Neuron (in vitro differentiated cells): Measurements from ENCODE around the gene ITGA2.
"Not testable (repeated sequence)": the region's sequence is repeated elsewhere in the genome, so short reads cannot be mapped to it uniquely, and the experiment has no call there.

Experiments
- H2AFZ ChIP-seq: one replicate; pipeline ENCODE4 v1.6.1; 2013; ENCODE audit warnings: low read depth, mild to moderate bottlenecking, inconsistent platforms, low read length, moderate library complexity
- H3K27me3 ChIP-seq: one replicate; pipeline ENCODE4 v1.6.1; 2013; ENCODE audit warnings: low read length; ENCODE audit not compliant: insufficient read depth
- H3K36me3 ChIP-seq: one replicate; pipeline ENCODE4 v1.6.1; 2013; ENCODE audit warnings: low read length; ENCODE audit not compliant: insufficient read depth
- H3K4me1 ChIP-seq: one replicate; pipeline ENCODE4 v1.6.1; 2013; ENCODE audit warnings: low read length; ENCODE audit not compliant: insufficient read depth
- H3K4me3 ChIP-seq: 2 replicates; pipeline ENCODE4 v1.5.1; 2013; ENCODE audit warnings: mild to moderate bottlenecking, low read length, moderate library complexity
- H3K9me3 ChIP-seq: one replicate; pipeline ENCODE4 v1.6.1; 2013; ENCODE audit warnings: low read length

The ITGA2 gene

DNA sequence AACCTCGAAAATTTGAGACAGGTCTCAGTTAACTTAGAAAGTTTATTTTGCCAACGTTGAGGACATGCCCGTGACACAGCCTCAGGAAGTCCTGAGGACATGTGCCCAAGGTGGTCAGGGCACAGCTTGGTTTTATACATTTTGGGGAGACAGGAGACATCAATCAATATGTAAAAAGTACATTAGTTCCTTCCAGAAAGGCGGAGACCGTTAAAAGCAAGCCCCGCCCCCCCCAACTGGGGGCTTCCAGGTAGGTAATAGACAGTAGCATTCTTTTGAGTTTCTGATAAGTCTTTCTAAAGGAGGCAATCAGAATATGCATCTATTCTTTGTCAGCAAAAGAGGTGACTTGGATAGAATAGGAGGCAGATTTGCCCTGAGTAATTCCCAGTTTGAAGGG lies 121.0 kb downstream of the ITGA2 start:
- Histone ChIP-seq H3K9me3 (no peaks in the 10 kb centered on the region), H3K36me3 (peaks cover 2% of the 10 kb centered on the region), H3K4me3 (peak overlapping the region; percentile 84), H3K4me1 (peaks cover 6% of the 10 kb centered on the region), H2AFZ (peak overlapping the region; percentile 95), H3K27me3 (no peaks in the 10 kb centered on the region)

DNA sequence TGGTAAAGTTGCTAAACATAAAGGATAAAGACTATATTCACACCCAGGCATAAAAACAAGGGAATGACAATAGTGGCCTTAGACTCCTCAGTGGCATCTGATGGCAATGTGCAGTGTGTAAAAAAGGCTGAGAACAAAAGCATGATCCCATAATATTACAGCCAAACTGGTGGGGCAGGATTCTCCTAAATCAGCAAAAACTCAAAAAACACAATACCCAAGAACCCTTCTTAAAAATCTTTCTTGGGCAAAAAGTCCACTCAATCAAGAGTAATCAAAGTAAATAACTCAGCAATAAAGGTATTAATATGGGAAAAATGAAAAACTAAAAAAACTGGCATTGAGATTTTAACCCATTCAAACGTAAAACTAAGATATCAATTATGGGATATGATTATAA lies 122.0 kb downstream of the ITGA2 start:
- peaks cover 6% of the 10 kb centered on the region for H3K4me1 ChIP-seq
- no peaks in the 10 kb centered on the region for H3K9me3 ChIP-seq
- H2AFZ ChIP-seq, result no peak overlapping the region
- H3K27me3 ChIP-seq, result no peaks in the 10 kb centered on the region
- no peaks in the 10 kb centered on the region for H3K36me3 ChIP-seq
- no peak overlapping the region for H3K4me3 ChIP-seq

DNA sequence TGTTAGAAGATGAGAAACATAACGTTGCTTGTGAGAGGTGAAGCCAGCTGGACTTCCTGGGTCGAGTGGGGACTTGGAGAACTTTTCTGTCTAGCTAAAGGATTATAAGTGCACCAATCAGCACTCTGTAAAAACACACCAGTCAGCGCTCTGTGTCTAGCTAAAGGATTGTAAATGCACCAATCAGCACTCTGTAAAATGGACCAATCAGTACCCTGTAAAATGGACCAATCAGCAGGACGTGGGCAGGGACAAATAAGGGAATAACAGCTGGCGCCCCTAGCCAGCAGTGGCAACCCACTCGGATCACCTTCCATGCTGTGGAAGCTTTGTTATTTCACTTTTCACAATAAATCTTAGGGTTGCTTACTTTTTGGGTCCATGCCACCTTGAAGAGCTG lies 123.2 kb downstream of the ITGA2 start:
- not testable (repeated sequence) for H3K4me1 ChIP-seq, H2AFZ ChIP-seq, H3K4me3 ChIP-seq, H3K36me3 ChIP-seq, H3K9me3 ChIP-seq, H3K27me3 ChIP-seq

DNA sequence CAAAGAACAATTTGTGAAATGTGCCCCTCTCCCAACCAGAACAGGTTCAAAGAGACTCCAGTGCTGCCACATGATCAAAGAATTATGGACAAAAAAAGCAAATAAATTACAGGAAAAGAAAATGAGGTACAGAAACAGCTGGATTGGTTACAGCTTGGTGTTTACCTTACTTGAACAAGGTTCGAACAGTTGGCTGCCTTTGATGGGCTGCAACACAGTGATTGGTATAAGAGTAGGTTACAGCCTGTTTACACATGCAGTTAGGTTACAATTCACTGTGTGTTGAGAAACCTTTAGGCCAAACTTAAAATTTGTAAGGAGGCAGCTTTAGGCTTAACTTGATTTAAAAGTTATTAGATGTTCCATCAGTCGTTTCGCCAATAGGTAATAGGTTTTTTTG lies 123.8 kb downstream of the ITGA2 start:
- H3K4me1 ChIP-seq, result peaks cover 6% of the 10 kb centered on the region
- no peaks in the 10 kb centered on the region for H3K36me3 ChIP-seq
- no peaks in the 10 kb centered on the region for H3K9me3 ChIP-seq
- no peaks in the 10 kb centered on the region for H3K27me3 ChIP-seq
- no peak overlapping the region for H3K4me3 ChIP-seq
- H2AFZ ChIP-seq, result no peak overlapping the region

DNA sequence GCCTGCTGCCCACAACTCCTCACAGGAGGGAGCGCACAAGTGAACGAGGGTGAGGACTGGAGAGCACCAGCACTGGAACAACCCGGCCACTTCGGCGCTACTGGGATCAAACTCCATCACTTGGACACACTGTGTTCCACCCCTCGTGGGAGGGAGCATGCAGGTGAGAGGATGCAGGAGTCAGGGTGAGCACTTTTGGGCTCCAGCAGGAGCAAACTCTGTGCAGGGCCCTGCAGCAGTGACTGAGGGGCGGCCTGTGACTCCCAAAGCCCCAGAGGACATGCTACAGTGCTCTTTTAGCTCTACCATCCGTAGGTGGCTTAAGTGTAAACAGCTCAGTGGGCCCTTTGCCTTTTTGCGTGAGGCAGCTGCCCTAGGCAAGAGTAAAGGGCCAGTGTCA lies 124.8 kb downstream of the ITGA2 start:
- Histone ChIP-seq H3K4me3 (no peak overlapping the region), H3K9me3 (no peaks in the 10 kb centered on the region), H2AFZ (no peak overlapping the region), H3K4me1 (no peaks in the 10 kb centered on the region), H3K36me3 (no peaks in the 10 kb centered on the region), H3K27me3 (no peaks in the 10 kb centered on the region)

DNA sequence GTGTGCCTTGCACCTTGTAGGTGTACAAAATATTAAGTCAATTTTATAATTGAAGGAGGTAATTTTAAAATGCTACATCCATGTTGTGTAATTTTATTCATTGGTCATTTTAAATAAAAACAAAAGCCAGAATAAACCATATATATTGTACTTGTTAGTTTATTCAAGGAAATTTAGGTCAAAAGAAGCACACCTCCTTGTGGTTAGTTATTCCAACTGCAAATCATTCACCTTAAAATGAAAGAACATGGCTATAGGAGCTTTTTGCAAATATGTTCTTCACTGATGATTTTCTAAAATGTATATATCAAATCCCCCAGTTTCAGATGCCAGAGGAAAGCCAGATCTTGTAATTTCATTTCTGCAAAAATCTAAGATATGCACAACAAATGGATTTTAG lies 125.8 kb downstream of the ITGA2 start:
- Histone ChIP-seq H3K36me3 (no peaks in the 10 kb centered on the region), H3K9me3 (no peaks in the 10 kb centered on the region), H3K4me3 (no peak overlapping the region), H3K27me3 (no peaks in the 10 kb centered on the region), H2AFZ (no peak overlapping the region), H3K4me1 (no peaks in the 10 kb centered on the region)

DNA sequence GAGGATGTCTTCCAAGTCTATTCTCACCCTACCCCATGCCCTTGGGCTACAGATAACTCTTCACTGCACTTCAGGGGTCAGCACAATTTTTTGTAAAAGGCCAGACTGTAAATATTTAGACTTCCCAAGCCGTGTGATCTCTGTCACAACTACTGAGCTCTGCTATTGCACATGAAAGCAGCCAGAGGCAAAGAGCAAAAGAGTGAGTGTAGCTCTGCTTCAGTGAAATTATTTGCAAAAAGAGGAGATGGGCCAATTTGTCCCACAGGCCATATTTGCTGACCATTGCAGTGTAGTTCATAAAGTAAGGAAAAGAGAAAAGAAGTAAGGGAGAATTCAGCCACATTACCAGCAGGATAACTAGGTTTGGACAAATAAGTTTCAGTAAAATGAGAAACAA lies 127.4 kb downstream of the ITGA2 start:
- H3K36me3 ChIP-seq, result no peaks in the 10 kb centered on the region
- no peaks in the 10 kb centered on the region for H3K4me1 ChIP-seq
- no peak overlapping the region for H3K4me3 ChIP-seq
- no peaks in the 10 kb centered on the region for H3K9me3 ChIP-seq
- H3K27me3 ChIP-seq, result no peaks in the 10 kb centered on the region
- H2AFZ ChIP-seq, result no peak overlapping the region

DNA sequence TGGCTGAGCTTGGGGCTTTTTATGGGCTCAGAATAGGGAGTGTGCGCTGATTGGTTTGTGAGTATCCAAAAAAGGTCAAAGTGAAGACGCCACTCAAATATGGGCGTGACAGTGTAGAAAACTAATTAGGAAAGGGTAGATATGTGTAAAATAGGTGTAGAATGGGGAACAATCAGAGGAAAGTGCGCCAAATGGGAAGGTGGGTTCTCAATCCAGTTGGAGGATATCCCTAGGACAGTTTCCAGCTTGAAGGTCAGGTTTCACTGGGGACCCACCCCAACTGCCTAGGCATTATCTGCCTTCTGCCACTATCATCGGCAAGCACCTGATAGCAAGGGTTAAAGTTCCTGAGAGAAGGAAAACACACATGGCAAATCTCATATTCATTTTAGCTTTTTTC lies 129.7 kb downstream of the ITGA2 start:
- no peaks in the 10 kb centered on the region for H3K9me3 ChIP-seq
- H3K27me3 ChIP-seq, result no peaks in the 10 kb centered on the region
- H2AFZ ChIP-seq, result no peak overlapping the region
- no peaks in the 10 kb centered on the region for H3K36me3 ChIP-seq
- no peaks in the 10 kb centered on the region for H3K4me1 ChIP-seq
- no peak overlapping the region for H3K4me3 ChIP-seq

DNA sequence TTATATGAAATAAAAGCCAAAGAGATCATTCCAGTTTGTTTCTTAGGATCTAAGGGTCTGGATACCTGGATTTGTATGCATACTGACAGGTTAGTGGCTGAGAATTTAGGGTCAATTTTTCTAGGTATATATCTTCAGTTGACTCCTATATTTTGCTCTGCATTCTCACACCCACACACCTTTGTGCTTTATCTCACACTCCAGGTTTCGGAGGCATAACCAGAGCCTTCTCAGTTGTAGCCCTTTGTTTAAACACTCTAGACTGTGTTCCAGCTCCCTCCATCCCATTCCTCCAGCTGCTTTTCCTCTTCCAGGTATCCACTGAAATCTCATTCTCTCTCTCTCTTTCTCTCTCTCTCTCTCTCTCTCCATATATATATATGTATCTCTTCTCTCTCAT lies 131.0 kb downstream of the ITGA2 start:
- Histone ChIP-seq H3K36me3 (no peaks in the 10 kb centered on the region), H3K4me3 (no peak overlapping the region), H3K4me1 (no peaks in the 10 kb centered on the region), H2AFZ (no peak overlapping the region), H3K9me3 (no peaks in the 10 kb centered on the region), H3K27me3 (no peaks in the 10 kb centered on the region)

DNA sequence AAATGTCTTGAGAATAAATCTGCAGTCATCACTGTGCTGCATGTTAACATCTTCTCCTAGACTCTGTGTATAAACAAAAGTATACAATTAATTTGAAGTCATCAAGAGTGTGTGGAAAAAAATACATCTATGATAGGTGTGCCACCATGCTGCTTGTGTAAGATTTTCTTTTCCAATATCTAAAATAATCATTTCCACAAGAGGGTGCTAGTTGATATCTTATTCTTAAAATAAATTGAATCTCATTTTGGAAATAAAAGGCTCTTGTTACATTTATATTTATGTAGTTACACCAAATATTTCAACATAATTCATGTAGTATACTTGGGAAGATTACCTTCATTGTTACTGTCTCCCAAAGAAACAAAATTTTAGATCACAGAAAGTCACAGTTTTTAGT lies 134.6 kb downstream of the ITGA2 start:
- H2AFZ ChIP-seq, result no peak overlapping the region
- H3K4me1 ChIP-seq, result no peaks in the 10 kb centered on the region
- no peak overlapping the region for H3K4me3 ChIP-seq
- no peaks in the 10 kb centered on the region for H3K36me3 ChIP-seq
- no peaks in the 10 kb centered on the region for H3K9me3 ChIP-seq
- H3K27me3 ChIP-seq, result no peaks in the 10 kb centered on the region

DNA sequence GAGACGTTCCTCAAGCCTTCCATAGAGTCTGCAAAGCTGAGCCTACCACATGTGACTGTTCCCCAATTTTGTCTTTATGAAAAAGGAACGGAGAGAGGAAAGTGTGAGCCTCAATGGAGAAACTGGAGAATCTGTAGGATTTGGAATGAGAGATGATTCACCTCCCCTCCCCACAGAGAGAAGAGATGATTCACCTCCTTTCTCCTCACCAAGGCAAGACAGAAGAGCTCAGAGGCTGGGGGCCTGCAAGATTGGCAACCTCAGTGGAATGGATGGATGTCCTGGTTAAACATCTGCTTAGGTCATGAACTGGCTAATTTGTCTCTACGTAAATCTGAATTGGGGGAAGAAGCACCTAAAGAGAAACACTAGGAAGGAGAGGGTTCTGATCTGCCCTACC lies 137.4 kb downstream of the ITGA2 start:
- no peak overlapping the region for H2AFZ ChIP-seq
- H3K27me3 ChIP-seq, result no peaks in the 10 kb centered on the region
- H3K4me3 ChIP-seq, result no peak overlapping the region
- H3K4me1 ChIP-seq, result no peaks in the 10 kb centered on the region
- H3K9me3 ChIP-seq, result no peaks in the 10 kb centered on the region
- H3K36me3 ChIP-seq, result no peaks in the 10 kb centered on the region

DNA sequence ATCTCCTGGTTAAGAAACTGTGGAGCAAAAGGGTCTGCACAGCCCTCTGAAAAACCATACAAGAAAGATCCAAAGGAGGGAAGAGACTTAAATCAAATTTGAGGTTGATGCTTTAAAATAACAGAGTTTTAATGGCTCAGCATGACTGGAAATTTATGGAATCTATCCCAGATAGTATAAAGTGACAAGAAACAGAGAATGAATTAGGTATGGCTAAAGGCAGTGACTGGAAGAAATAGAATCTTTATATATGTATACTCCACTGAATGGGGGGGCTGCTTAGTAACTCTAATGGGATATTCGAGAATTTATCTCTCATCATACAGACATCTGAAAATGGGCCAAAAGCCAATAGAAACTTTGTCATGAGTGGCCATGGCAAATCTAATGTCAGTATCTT lies 138.0 kb downstream of the ITGA2 start:
- Histone ChIP-seq H3K9me3 (no peaks in the 10 kb centered on the region), H3K4me1 (no peaks in the 10 kb centered on the region), H3K4me3 (no peak overlapping the region)

DNA sequence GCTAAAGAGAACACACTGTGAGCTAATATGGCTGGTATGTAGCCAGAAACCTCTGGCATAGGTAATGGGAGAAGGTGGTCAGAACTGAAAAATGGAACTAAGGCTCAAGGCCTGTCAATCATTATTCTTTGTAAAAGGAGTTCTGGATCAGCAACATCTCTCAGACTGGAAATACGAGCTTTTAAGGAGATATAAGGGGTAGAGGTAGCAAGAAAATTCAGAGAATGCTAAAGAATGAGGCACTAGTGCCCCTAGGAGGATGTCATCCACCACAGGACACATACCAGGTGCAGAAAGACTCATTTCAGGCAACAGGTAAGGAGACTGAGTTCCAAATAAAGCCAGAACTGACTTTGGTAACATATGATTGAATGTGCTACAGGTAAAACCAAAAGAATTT lies 139.3 kb downstream of the ITGA2 start:
- Histone ChIP-seq H3K9me3 (no peaks in the 10 kb centered on the region), H3K27me3 (no peaks in the 10 kb centered on the region), H3K4me1 (no peaks in the 10 kb centered on the region), H2AFZ (no peak overlapping the region), H3K4me3 (no peak overlapping the region), H3K36me3 (no peaks in the 10 kb centered on the region)

More for the DNA sequence above, 138.0 kb downstream of the ITGA2 start:
- H2AFZ ChIP-seq, result no peak overlapping the region
- H3K27me3 ChIP-seq, result no peaks in the 10 kb centered on the region
- no peaks in the 10 kb centered on the region for H3K36me3 ChIP-seq

DNA sequence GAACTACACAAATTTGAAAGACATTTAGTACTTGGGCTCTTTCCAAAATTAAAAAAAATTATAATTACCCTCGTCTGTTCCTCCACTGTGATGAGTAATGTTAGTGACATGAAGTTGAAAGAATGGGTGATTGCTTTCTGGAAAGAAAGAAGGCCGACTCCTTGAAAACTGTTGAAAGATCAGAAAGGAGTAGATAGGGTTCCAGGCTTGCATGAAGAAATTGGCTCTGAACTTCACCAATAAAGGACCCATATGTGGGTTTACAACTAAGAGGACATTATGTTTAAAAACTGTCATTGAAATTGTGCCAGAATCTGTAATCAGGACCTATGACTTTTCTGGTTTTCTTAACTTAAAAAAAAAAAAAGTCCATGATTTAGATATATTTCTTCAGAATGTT lies 141.1 kb downstream of the ITGA2 start:
- H3K27me3 ChIP-seq, result no peaks in the 10 kb centered on the region
- no peaks in the 10 kb centered on the region for H3K36me3 ChIP-seq
- H3K4me1 ChIP-seq, result no peaks in the 10 kb centered on the region
- H3K4me3 ChIP-seq, result no peak overlapping the region
- no peaks in the 10 kb centered on the region for H3K9me3 ChIP-seq
- H2AFZ ChIP-seq, result no peak overlapping the region
